Measurements from ENCODE around the gene RNF166. TPM values are rescaled to one million over a fixed set of nuclear protein-coding genes. Genes with fewer than 3 reads are reported as not detected.
A peak's percentile ranks its signal among the peaks of the same experiment; 100 is the strongest.

RNF166 gene
- total RNA-seq, 2 donors from 2014 or later = 24.2 to 27.2 TPM

DNA sequence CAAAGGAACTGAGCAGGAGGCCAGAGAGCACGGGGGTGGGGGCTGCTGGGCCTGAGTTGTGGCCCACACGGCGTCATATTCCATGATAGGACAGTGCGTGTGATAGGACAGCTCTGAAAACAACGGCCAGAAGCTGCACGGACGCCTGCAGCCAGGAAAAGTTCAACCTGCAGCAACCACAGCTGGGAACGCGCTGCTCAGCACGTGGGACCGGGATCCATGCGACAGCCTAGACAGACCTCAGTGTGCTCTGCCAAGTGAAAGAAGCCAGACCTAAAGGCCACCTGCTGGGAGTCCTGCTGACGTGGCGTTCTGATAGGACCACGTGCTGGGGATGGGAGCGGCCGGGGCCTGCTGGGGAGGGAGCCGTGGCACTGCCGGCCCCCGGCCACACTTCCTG, 21.7 kb upstream of the RNF166 start:
- no peaks in the 10 kb centered on the region for H3K27me3 ChIP-seq (ENCODE audit: control insufficient read depth, insufficient read depth, low read length, poor library complexity, severe bottlenecking)
- peak overlapping the region; percentile 21 for H3K27ac Mint-ChIP-seq
- H3K36me3 ChIP-seq (ENCODE audit: control insufficient read depth, insufficient read depth, low read length) = peaks cover 3% of the 10 kb centered on the region
- H3K27ac ChIP-seq (ENCODE audit: low read depth, low read length) = no peak overlapping the region
- no peaks in the 10 kb centered on the region for H3K4me1 Mint-ChIP-seq
- H3K36me3 Mint-ChIP-seq (ENCODE audit: low read depth) = peaks cover 19% of the 10 kb centered on the region
- no peak for DNase-seq
- H3K4me3 Mint-ChIP-seq = no peak overlapping the region
- TF ChIP-seq CTCF (conservative IDR thresholded peaks at IDR 0.05) = no peak
- WGBS, 2 experiments (ENCODE audit: insufficient coverage in 1 of 2, insufficient read length in 1 of 2) = 79 to 85% methylated on average over 16 to 20 of the region's 20 CpGs
- no peaks in the 10 kb centered on the region for H3K4me1 ChIP-seq (ENCODE audit: control insufficient read depth, insufficient read depth, low read length)
- H3K27me3 Mint-ChIP-seq (ENCODE audit: insufficient read depth) = no peaks in the 10 kb centered on the region
- H3K9me3 Mint-ChIP-seq = no peaks in the 10 kb centered on the region
- no peak overlapping the region for H3K9ac ChIP-seq (ENCODE audit: extremely low read depth, low read length, poor library complexity, severe bottlenecking)
- no peak overlapping the region for H3K4me3 ChIP-seq (ENCODE audit: low read length)
- H3K9me3 ChIP-seq (ENCODE audit: control insufficient read depth, low read length) = no peaks in the 10 kb centered on the region

- TF ChIP-seq CTCF (conservative IDR thresholded peaks at IDR 0.05) = no peak
- Histone ChIP-seq H3K27ac (ENCODE audit: low read depth, low read length) (no peak overlapping the region), H3K36me3 (ENCODE audit: control insufficient read depth, insufficient read depth, low read length) (peaks cover 3% of the 10 kb centered on the region), H3K9me3 (ENCODE audit: control insufficient read depth, low read length) (no peaks in the 10 kb centered on the region), H3K27me3 (ENCODE audit: control insufficient read depth, insufficient read depth, low read length, poor library complexity, severe bottlenecking) (no peaks in the 10 kb centered on the region), H3K9ac (ENCODE audit: extremely low read depth, low read length, poor library complexity, severe bottlenecking) (no peak overlapping the region), H3K4me1 (ENCODE audit: control insufficient read depth, insufficient read depth, low read length) (no peaks in the 10 kb centered on the region), H3K4me3 (ENCODE audit: low read length) (no peak overlapping the region)
- Mint-ChIP-seq H3K4me1 (no peaks in the 10 kb centered on the region), H3K36me3 (ENCODE audit: low read depth) (peaks cover 19% of the 10 kb centered on the region), H3K27me3 (ENCODE audit: insufficient read depth) (no peaks in the 10 kb centered on the region), H3K4me3 (no peak overlapping the region), H3K9me3 (no peaks in the 10 kb centered on the region), H3K27ac (no peak overlapping the region)
- DNase-seq = no peak
- 97 to 98% methylated on average over 25 to 28 of the region's 28 CpGs for WGBS, 2 experiments (ENCODE audit: insufficient coverage in 1 of 2, insufficient read length in 1 of 2)
These were observed 20.8 kb upstream of the RNF166 start for GRCh38 chr16:88726981-88727380.

DNA sequence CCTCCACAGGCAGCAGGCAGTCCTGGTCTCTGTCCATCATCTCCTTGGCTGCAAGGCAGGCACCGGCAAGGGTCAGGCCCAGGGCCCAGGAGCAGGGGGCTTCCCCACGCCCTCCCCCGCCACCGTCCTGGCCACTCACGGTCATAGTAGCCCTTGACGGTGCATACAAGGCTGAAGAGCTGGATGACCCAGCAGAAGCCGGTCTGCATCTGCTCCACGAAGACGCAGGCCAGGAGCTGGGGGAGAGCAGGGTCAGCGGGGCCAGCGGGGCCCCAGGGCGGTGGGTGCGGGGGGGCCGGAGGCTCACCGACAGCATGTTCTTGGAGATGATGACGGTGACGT, 20.2 kb upstream of the RNF166 start:
- DNase-seq = no peak
- Mint-ChIP-seq H3K4me3 (no peak overlapping the region), H3K27ac (no peak overlapping the region), H3K36me3 (ENCODE audit: low read depth) (peaks cover 18% of the 10 kb centered on the region), H3K4me1 (no peaks in the 10 kb centered on the region), H3K9me3 (no peaks in the 10 kb centered on the region), H3K27me3 (ENCODE audit: insufficient read depth) (no peaks in the 10 kb centered on the region)
- Histone ChIP-seq H3K9ac (ENCODE audit: extremely low read depth, low read length, poor library complexity, severe bottlenecking) (no peak overlapping the region), H3K4me3 (ENCODE audit: low read length) (no peak overlapping the region), H3K27me3 (ENCODE audit: control insufficient read depth, insufficient read depth, low read length, poor library complexity, severe bottlenecking) (no peaks in the 10 kb centered on the region), H3K27ac (ENCODE audit: low read depth, low read length) (no peak overlapping the region), H3K36me3 (ENCODE audit: control insufficient read depth, insufficient read depth, low read length) (peaks cover 3% of the 10 kb centered on the region), H3K9me3 (ENCODE audit: control insufficient read depth, low read length) (no peaks in the 10 kb centered on the region), H3K4me1 (ENCODE audit: control insufficient read depth, insufficient read depth, low read length) (no peaks in the 10 kb centered on the region)
- WGBS, 2 experiments (ENCODE audit: insufficient coverage in 1 of 2, insufficient read length in 1 of 2) = 94 to 96% methylated on average over 16 of the region's 17 CpGs
- no peak for TF ChIP-seq CTCF (conservative IDR thresholded peaks at IDR 0.05)

All from endodermal cell (in vitro differentiated cells).